ENCODE measurements around the gene GPBP1.
"Not testable (repeated sequence)": the region's sequence is repeated elsewhere in the genome, so short reads cannot be mapped to it uniquely, and the experiment has no call there.

GPBP1 gene

DNA sequence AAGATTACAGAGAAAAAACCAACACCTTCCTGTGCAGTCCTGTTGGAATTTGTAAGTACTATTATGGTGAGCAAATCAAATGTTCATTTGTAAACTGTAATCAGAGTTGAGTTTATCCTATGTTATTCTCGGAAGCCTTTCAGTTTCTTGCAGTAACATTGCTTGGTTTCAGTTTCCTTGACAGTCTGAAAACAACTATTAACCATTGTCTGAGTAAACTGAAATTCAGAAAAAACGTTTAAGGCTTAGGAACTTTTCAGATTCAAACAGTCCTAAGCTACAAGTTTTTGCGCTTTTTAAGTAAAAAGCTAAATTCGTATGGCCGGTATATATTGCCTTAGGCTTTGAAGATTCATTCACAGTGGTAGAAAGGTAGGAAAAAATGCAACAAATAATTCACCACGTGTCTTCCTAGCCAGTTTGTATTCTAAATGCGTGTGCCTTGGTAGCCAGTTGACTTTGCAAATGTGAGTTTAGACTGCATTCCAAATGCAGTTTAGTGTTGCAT, 2.5 kb downstream of the GPBP1 start:
- DNase-seq, result peak in 1 of 58 donors; percentile 27

- DNase-seq, result no peak
Measured at GRCh38 chr5:57177479-57178156, 3.8 kb downstream of the GPBP1 start.

DNA sequence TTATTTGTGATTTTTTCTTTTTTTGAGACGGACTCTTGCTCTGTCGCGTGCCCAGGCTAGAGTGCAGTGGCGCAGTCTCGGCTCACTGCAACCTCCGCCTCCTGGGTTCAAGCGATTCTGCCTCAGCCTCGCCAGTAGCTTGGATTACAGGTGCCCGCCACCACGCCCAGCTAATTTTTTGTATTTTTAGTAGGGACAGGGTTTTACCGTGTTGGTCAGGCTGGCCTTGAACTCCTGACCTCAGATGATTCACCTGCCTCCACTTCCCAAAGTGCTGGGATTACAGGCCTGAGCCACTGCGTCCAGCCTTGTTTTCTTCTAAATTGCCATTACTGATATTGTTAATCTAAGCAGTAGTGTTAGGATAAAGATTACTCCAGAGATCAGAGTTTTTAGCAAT, 4.4 kb downstream of the GPBP1 start:
- DNase-seq, result not testable (repeated sequence)

DNA sequence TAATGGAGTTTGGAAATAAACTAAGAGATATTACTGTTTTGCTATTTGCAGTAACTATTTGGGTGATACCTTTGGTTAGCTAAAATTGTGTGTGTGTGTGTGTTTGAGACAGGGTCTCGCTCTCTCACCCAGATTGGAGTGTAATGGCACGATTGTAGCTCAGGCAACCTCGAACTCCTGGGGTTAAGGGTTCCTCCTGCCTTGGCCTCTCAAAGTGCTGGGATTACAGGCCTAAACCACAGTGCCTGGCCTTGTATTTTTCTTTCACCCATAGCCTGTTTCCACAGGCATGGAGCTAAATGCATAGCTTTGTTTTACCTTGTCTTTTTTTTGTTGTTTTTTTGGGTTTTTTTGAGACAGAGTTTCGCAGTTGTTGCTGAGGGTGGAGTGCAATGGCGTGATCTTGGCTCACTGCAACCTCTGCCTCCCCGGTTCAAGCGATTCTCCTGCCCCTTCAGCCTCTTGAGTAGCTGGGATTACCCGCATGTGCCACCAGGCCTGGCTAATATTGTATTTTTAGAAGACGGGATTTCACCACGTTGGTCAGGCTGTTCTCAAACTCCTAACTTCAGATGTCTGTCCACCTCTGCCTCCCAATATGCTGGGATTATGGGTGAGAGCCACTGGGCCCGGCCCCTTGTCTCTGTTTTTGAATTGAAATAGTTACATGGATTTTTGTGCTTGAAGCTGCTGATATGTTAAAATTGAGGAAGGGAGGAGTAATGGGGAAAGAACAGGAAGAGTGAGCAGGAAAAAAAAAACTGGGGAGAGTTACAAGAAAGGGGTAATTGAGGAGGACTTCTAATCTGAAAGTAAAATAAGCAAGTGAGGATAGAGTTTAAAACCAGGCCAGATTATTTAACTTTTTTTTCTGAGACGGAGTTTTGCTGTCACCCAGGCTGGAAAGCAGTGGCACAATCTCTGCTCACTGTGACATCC, 5.7 kb downstream of the GPBP1 start:
- no peak for DNase-seq

DNA sequence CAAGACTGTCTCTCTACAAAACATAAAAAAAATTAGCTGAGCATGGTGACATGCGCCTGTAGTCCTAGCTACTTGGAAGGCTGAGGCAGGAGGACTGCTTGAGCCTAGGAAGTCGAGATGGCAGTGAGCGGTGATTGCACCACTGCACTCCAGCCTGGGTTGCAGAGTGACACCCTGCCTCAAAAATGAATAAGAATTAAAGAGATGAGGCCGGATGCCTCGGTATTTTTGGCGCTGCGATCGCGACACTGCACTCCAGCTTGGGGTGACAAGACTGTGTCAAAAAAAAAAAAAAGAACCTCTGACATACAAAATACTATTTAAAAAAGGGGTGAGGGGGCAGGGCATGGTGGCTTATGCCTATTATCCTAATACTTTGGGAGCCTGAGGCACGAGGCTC, 7.3 kb downstream of the GPBP1 start:
- no peak for DNase-seq

DNA sequence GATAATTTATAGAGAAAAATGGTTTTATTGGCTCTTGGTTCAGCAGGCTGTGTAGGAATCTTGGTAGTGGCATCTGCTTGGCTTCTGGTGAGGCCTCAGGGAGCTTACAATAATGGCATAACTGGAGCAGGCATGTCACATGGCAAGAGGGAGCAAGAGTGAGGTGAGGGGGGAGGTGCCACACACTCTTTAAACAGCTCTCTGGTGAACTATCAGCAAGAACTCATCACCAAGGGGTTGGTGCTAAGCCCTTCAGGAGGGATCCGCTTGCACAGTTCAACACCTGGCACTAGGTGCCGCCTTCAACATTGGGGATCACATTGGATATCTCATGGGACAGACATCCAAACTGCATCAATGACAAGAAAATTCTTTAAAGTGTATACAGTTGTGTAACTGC, 10.5 kb downstream of the GPBP1 start:
- no peak for DNase-seq

GRCh38 chr5:57185313-57185712, 11.5 kb downstream of the GPBP1 start:
- no peak for DNase-seq

DNA sequence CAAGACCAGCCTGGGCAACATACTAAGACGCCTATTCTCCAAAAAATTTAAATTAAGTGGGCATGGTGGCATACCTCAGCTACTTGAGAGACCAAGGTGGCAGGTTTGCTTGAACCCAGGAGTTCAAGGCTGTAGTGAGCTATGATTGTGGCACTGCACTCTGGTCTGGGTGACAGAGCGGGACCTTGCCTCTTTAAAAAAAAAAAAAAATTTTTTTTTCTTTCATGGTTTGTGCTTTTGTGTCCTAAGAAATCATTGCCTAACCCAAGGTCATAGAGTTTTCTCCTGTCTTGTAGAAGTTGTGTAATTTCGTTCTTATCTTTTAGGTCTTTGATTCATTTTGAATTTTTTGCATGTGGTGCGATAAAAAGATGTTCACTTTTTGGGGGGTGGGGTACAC, 12.3 kb downstream of the GPBP1 start:
- DNase-seq, result no peak

GRCh38 chr5:57187977-57188376, 14.1 kb downstream of the GPBP1 start:
- not testable (repeated sequence) for DNase-seq

GRCh38 chr5:57189515-57189914, 15.7 kb downstream of the GPBP1 start:
- no peak for DNase-seq

- DNase-seq, result no peak
Measured at GRCh38 chr5:57190593-57190992, 16.7 kb downstream of the GPBP1 start.

GRCh38 chr5:57191163-57191562, 17.3 kb downstream of the GPBP1 start:
- DNase-seq, result no peak

- DNase-seq, result no peak
Measured at GRCh38 chr5:57191986-57192385, 18.1 kb downstream of the GPBP1 start.

- DNase-seq, result not testable (repeated sequence)
Measured at GRCh38 chr5:57192832-57193231, 19.0 kb downstream of the GPBP1 start.

GRCh38 chr5:57193757-57194413, 20.0 kb downstream of the GPBP1 start:
- DNase-seq, result no peak

DNA sequence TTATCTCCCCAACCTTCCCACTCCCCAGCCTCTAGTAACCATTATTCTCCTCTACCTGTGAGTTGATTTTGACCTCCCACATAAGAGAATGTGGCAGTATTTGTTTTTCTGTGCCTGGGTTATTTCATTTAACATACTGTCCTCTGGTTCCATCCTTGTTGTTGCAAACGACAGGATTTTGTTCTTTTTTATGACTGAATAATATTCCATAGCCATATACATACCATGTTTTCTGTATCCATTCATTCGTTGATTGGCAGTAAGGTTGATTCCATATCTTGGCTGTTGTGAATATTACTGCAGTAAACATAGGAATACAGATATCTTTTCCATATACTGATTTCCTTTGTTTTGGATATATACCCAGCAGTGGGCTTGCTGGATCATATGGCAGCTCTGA, 20.8 kb downstream of the GPBP1 start:
- DNase-seq, result no peak

DNA sequence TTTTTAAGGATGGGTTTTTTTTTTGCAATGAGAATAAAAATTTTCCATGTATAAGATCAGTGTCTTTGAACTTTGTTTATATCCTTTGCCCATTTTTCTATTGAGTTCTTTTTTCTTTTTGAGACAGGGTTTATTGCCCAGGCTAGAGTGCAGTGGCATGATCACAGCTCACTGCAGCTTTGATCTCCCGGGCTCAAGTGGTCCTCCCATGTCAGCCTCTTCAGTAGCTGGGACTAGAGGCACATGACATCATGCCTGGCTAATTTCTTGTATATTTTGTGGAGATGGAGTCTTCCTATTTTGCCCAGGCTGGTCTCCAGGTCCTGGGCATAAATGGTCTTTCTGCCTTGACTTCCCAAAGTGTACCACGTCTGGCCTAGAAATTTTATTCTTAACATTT, 21.2 kb downstream of the GPBP1 start:
- DNase-seq, result no peak

DNA sequence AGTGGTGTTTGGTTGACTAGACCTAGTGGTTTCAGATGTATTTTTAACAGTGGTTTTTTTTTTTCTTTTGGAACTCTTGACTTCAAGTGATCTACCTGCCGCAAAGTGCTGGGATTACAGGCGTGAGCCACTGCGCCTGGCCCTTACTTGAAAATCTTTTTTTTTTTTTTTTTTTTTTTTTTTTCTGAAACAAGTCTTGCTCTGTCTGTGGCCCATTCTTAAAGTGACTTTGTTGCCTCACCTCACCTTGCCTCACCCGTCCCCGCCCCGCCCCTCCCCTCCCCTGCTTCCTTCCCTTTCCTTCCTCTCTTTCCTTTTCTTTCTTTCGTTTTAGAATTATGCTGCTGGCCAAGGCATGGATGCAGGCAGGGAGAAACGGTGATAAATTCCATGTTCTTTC, 26.0 kb downstream of the GPBP1 start:
- no peak for DNase-seq

- DNase-seq, result no peak
Measured at GRCh38 chr5:57202811-57203210, 29.0 kb downstream of the GPBP1 start.

- DNase-seq, result no peak
Measured at GRCh38 chr5:57207007-57207653, 33.3 kb downstream of the GPBP1 start.

GRCh38 chr5:57207681-57208080, 33.8 kb downstream of the GPBP1 start:
- no peak for DNase-seq

Data from anterior cingulate cortex (tissue), 58 donors.